ENCODE results near the gene XPO1. TPM values are rescaled to one million over a fixed set of nuclear protein-coding genes. Genes with fewer than 3 reads are reported as not detected.

XPO1 gene
- total RNA-seq, 1 experiment from 2014 or later = 272 TPM

GRCh38 chr2:61537277-61537949 lies 743 bp downstream of the XPO1 start:
- Mint-ChIP-seq H3K27me3 (ENCODE audit: low read depth) (no peaks in the 10 kb centered on the region; the same call in 1 of the 2 replicates), H3K4me3 (peak overlapping the region; percentile 99), H3K9me3 (no peaks in the 10 kb centered on the region), H3K36me3 (peaks cover 31% of the 10 kb centered on the region), H3K4me1 (peaks cover 42% of the 10 kb centered on the region), H3K27ac (peak overlapping the region; percentile 100)
- 0 out of 2 replicates have a peak, but pooled peaks have one; percentile 14 for TF ChIP-seq ARID4B (CRISPR knock-in tag; IDR thresholded peaks at IDR 0.05; ENCODE audit: borderline replicate concordance)
- TF ChIP-seq JAZF1 (CRISPR knock-in tag; IDR thresholded peaks at IDR 0.05) = no peak
- TF ChIP-seq ETV6 (CRISPR knock-in tag; IDR thresholded peaks at IDR 0.05) = no peak
- 0 out of 2 replicates have a peak, but pooled peaks have one; percentile 23 for TF ChIP-seq TP53 (CRISPR knock-in tag; IDR thresholded peaks at IDR 0.05)
- ChIA-PET CTCF (interaction anchor here (0.7 to 1.9 kb wide), 6 partner anchors 43 to 1238 kb away, joined by 3 to 6 read pairs (median 4); no protein-coding TSS in a partner anchor), POLR2A (interaction anchor here (0.6 to 2.7 kb wide), 14 partner anchors 8 to 137 kb away, joined by 3 to 16 read pairs (median 5); no protein-coding TSS in a partner anchor)
- ATAC-seq (no peak), DNase-seq (ENCODE audit: low spot score) (peak; percentile 25)

- H3K4me3 Mint-ChIP-seq = peak overlapping the region; percentile 97
- POLR2A ChIA-PET = interaction anchor here (0.5 to 2.7 kb wide), 4 partner anchors 39 to 304 kb away, joined by 3 to 16 read pairs (median 4); no protein-coding TSS in a partner anchor
- peak overlapping the region; percentile 100 for H3K27ac Mint-ChIP-seq
- H3K36me3 Mint-ChIP-seq = peaks cover 34% of the 10 kb centered on the region
- H3K27me3 Mint-ChIP-seq (ENCODE audit: low read depth) = no peaks in the 10 kb centered on the region; the same call in 1 of the 2 replicates
- CTCF ChIA-PET = interaction anchor here (1.2 kb wide), 1 partner anchor 100 kb away, joined by 3 read pairs; no protein-coding TSS in a partner anchor
- DNase-seq (ENCODE audit: low spot score) (peak; percentile 83), ATAC-seq (peak; percentile 50)
- H3K9me3 Mint-ChIP-seq = no peaks in the 10 kb centered on the region
- peaks cover 44% of the 10 kb centered on the region for H3K4me1 Mint-ChIP-seq
- TF ChIP-seq ZNF416 (CRISPR knock-in tag; IDR thresholded peaks at IDR 0.05) = 0 out of 2 replicates have a peak, but pooled peaks have one; percentile 36
- 0 out of 2 replicates have a peak, but pooled peaks have one; percentile 28 for TF ChIP-seq GABPB1 (CRISPR knock-in tag; IDR thresholded peaks at IDR 0.05)
- no peak for TF ChIP-seq NFYB (CRISPR knock-in tag; conservative IDR thresholded peaks at IDR 0.05; ENCODE audit: low read depth)
- no peak for TF ChIP-seq ZBTB43 (CRISPR knock-in tag; IDR thresholded peaks at IDR 0.05)
- TF ChIP-seq USF2 (CRISPR knock-in tag; IDR thresholded peaks at IDR 0.05) = peak; percentile 88
- TF ChIP-seq GRHL2 (CRISPR knock-in tag; IDR thresholded peaks at IDR 0.05; ENCODE audit: insufficient replicate concordance, severe bottlenecking) = no peak
- TF ChIP-seq CBFB (CRISPR knock-in tag; IDR thresholded peaks at IDR 0.05; ENCODE audit: low read depth) = no peak
- TF ChIP-seq ZSCAN18 (CRISPR knock-in tag; IDR thresholded peaks at IDR 0.05) = no peak
- TF ChIP-seq AR (CRISPR knock-in tag; IDR thresholded peaks at IDR 0.05) = no peak
- TF ChIP-seq NFE2L1 (CRISPR knock-in tag; IDR thresholded peaks at IDR 0.05) = peak; percentile 47; the same call in 1 of the 2 replicates
- no peak for TF ChIP-seq ZNF219 (CRISPR knock-in tag; IDR thresholded peaks at IDR 0.05; ENCODE audit: borderline replicate concordance)
- TF ChIP-seq SMAD3 (CRISPR knock-in tag; IDR thresholded peaks at IDR 0.05; ENCODE audit: borderline replicate concordance) = peak; percentile 32; the same call in 1 of the 2 replicates
- no peak for TF ChIP-seq STAT6 (CRISPR knock-in tag; conservative IDR thresholded peaks at IDR 0.05; ENCODE audit: low read depth)
- no peak for TF ChIP-seq KAT7 (CRISPR knock-in tag; IDR thresholded peaks at IDR 0.05; ENCODE audit: borderline replicate concordance)
- TF ChIP-seq ETV6 (CRISPR knock-in tag; IDR thresholded peaks at IDR 0.05) = peak; percentile 76
Observed at GRCh38 chr2:61536572-61537276, 1.4 kb downstream of the XPO1 start.
